A673 (cell line): ENCODE results near the gene SLC22A23.

Source experiments
- CTCF ChIP-seq: fragments of 300-800, 200-600 bp; sonication (generic); conservative IDR thresholded peaks from 2 replicates; pipeline ENCODE4 v1.5.1; 2017; ENCODE audit warnings: low read depth, mild to moderate bottlenecking, antibody characterized with exemption, low read length, moderate library complexity, mixed read lengths
- EZH2 ChIP-seq: fragments of 200-600 bp; sonication (generic); IDR thresholded peaks from 2 replicates; pipeline ENCODE4 v1.6.1; 2017; ENCODE audit warnings: borderline replicate concordance, low read depth, mild to moderate bottlenecking, mixed read lengths, antibody characterized with exemption, low read length; ENCODE audit not compliant: poor library complexity, severe bottlenecking

DNA sequence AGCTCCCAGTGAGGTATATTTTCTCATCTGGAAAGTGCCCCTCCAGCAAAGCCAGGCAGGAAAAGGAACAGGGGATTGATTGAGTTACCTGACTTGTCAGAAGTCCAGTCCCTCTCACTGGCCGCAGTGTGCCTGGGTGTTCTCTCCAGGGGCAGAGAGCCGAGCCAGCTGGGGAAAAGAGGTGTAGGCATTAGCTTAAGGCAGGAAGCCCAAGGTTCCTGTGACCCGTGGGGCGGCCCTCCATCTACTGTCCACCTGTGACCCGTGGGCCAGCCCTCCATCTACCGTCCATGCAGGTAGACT lies 195.4 kb downstream of the SLC22A23 start:
- no peak for TF ChIP-seq EZH2
- no peak for TF ChIP-seq CTCF
